Liver (tissue), 9 donors: ENCODE measurements around the gene TBX19. TPM values are rescaled to one million over a fixed set of nuclear protein-coding genes. Genes with fewer than 3 reads are reported as not detected.

Experiments
- DNase-seq: peaks from one replicate; pipeline ENCODE4 v3.0.0-alpha.2; 2017; ENCODE audit warnings: low spot score
- H3K27ac ChIP-seq, 2 donors: one replicate each; pipeline ENCODE4 v1.7.0; 2013; ENCODE audit warnings: inconsistent platforms in 2 of 2, low read length in 2 of 2, control low read depth in 1 of 2, low read depth in 1 of 2, mild to moderate bottlenecking in 1 of 2
- H3K27me3 ChIP-seq, 4 donors: one replicate each; pipeline versions ENCODE4 v1.6.1 to v1.7.0; 2013; ENCODE audit warnings: low read length in 3 of 4, inconsistent platforms in 1 of 4, mild to moderate bottlenecking in 1 of 4, moderate library complexity in 1 of 4; ENCODE audit not compliant: control insufficient read depth in 4 of 4, insufficient read depth in 4 of 4
- H3K36me3 ChIP-seq, 4 donors: one replicate each; pipeline versions ENCODE4 v1.6.1 to v1.7.0; 2013; ENCODE audit warnings: low read length in 3 of 4, mild to moderate bottlenecking in 3 of 4, low read depth in 1 of 4, moderate library complexity in 1 of 4; ENCODE audit not compliant: control insufficient read depth in 4 of 4, insufficient read depth in 3 of 4
- H3K4me1 ChIP-seq, 4 donors: one replicate each; pipeline versions ENCODE4 v1.6.1 to v1.7.0; 2013; ENCODE audit warnings: low read length in 3 of 4, mild to moderate bottlenecking in 3 of 4, moderate library complexity in 1 of 4; ENCODE audit not compliant: control insufficient read depth in 4 of 4, insufficient read depth in 4 of 4
- H3K4me3 ChIP-seq, 3 donors: one replicate each; pipeline versions ENCODE4 v1.6.1 to v1.7.0; 2013; ENCODE audit warnings: low read length in 3 of 3, control low read depth in 1 of 3, low read depth in 1 of 3, mild to moderate bottlenecking in 1 of 3
- H3K9ac ChIP-seq, 2 donors: one replicate each; pipeline ENCODE4 v1.7.0; 2013; ENCODE audit warnings: low read length in 2 of 2, mild to moderate bottlenecking in 2 of 2, moderate library complexity in 2 of 2, control low read depth in 1 of 2, low read depth in 1 of 2
- H3K9me3 ChIP-seq, 4 donors: one replicate each; pipeline versions ENCODE4 v1.6.1 to v1.7.0; 2013; ENCODE audit warnings: low read length in 3 of 4; ENCODE audit not compliant: control insufficient read depth in 4 of 4
- EGR1 ChIP-seq, 2 donors: IDR thresholded peaks; 2 replicates each; pipeline ENCODE4 v1.6.1; 2016 to 2018; ENCODE audit warnings: antibody characterized with exemption in 2 of 2, low read depth in 2 of 2
- FOXA1 ChIP-seq: IDR thresholded peaks from 2 replicates; pipeline ENCODE4 v1.6.1; 2016; ENCODE audit warnings: antibody characterized with exemption
- GABPA ChIP-seq, 2 donors: IDR thresholded peaks in 1 of 2; conservative IDR thresholded peaks in 1 of 2; 2 replicates each; pipeline ENCODE4 v1.6.1; 2016; ENCODE audit warnings: antibody characterized with exemption in 2 of 2, mild to moderate bottlenecking in 1 of 2, moderate library complexity in 1 of 2
- HNF4A ChIP-seq, 2 donors: conservative IDR thresholded peaks; 2 replicates each; pipeline ENCODE4 v1.6.1; 2016; ENCODE audit warnings: antibody characterized with exemption in 2 of 2, mild to moderate bottlenecking in 2 of 2
- HNF4G ChIP-seq: IDR thresholded peaks from 2 replicates; pipeline ENCODE4 v1.6.1; 2016; ENCODE audit warnings: antibody characterized with exemption
- RAD21 ChIP-seq, 2 donors: IDR thresholded peaks; 2 replicates each; pipeline ENCODE4 v1.6.1; 2016; ENCODE audit warnings: antibody characterized with exemption in 2 of 2, mild to moderate bottlenecking in 2 of 2
- RXRA ChIP-seq, 2 donors: IDR thresholded peaks; 2 replicates each; pipeline ENCODE4 v1.6.1; 2017 to 2018; ENCODE audit warnings: antibody characterized with exemption in 2 of 2, mild to moderate bottlenecking in 1 of 2
- SP1 ChIP-seq: IDR thresholded peaks from 2 replicates; pipeline ENCODE4 v1.6.1; 2018; ENCODE audit warnings: antibody characterized with exemption, mild to moderate bottlenecking
- TAF1 ChIP-seq: conservative IDR thresholded peaks from 2 replicates; pipeline ENCODE4 v1.6.1; 2016; ENCODE audit warnings: antibody characterized with exemption, mild to moderate bottlenecking
- YY1 ChIP-seq: IDR thresholded peaks from 2 replicates; pipeline ENCODE4 v1.6.1; 2016; ENCODE audit warnings: antibody characterized with exemption, mild to moderate bottlenecking
- WGBS: extraction: QIAGEN DNeasy Blood & Tissue Kit; methylation state at CpG from one replicate; pipeline ENCODE4 v1.1.7; 2013; 5-methylcytosine and 5-hydroxymethylcytosine counted together
- polyA plus RNA-seq, 2 donors: library from polyadenylated mRNA; stranded (reverse) in 1 of 2; unstranded in 1 of 2; fragments of 200-250 nt in 1 of 2; fragments of >200 nt in 1 of 2; fragmentation: Nextera tagmentation in 1 of 2; extraction: Ambion mirVana in 1 of 2; gene quantifications; one replicate each; pipeline versions ENCODE4 v1.2.1 to v1.2.3, GENCODE V29; 2013 to 2015
- total RNA-seq, 2 donors: library from RNA; depleted of rRNA; stranded (reverse); fragments of >200 nt; gene quantifications; one replicate each; pipeline ENCODE4 v1.2.3, GENCODE V29; 2014
- TF ChIP-seq, protein P1 (sequence below): IDR thresholded peaks from 2 replicates; pipeline ENCODE4 v1.6.1; 2016; ENCODE audit warnings: antibody characterized with exemption
- TF ChIP-seq, protein P2 (sequence below): IDR thresholded peaks from 2 replicates; pipeline ENCODE4 v1.6.1; 2016; ENCODE audit warnings: antibody characterized with exemption
- TF ChIP-seq, protein P3 (sequence below): fragments of 150-350 bp; IDR thresholded peaks from 2 replicates; pipeline ENCODE4 v1.5.1; 2017; ENCODE audit warnings: improper control_type of control experiment, low read depth, low read length; ENCODE audit not compliant: missing input control
- TF ChIP-seq, protein P4 (sequence below): IDR thresholded peaks from 2 replicates; pipeline ENCODE4 v1.6.1; 2016; ENCODE audit warnings: antibody characterized with exemption
- donor health status: healthy.
- donor health status: healthy.
- donor health status: healthy.
- donor health status: healthy.
- donor health status: healthy.

Gene TBX19
- total and polyA plus RNA-seq, 4 donors: 0.20 to 0.92 (median 0.37) TPM

DNA sequence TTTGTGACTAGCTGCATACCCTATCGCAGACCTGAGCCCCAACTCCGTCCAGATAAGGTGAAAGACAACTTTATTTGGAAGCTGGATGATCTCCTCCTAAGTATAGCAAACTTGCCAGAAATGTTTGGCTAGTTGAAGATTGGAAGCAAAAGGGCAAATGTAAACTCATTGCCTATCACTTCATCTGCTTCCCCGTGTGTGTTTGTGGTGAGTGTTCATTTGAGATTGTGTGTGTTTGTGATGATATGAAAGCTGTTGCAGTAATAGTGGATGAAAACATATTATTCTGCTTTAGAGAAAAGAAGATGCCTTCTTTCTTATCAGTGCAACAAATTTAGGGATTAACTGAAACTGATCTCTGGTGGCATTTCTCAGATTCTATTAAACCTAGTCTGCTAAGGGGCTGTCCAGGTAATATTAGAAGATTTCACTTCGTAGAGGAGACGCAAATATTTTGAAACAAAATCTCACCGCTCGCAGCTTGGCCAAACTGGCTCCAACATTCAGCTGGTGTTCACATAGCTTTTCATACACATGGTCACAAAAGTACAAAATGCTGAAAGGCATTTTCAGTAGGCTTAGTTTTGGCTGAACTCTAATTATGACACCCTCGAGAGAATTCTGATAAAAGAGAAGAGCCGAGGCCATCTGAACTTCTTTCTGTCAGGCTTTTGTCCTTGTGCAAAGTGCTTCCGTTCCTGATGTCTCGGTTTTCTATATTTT is 1.1 kb downstream of the TBX19 start:
- no peaks in the 10 kb centered on the region for H3K4me1 ChIP-seq
- H3K9ac ChIP-seq: no peak overlapping the region
- 92% methylated on average over 11 of the region's 11 CpGs for WGBS
- no peak for DNase-seq
- no peaks in the 10 kb centered on the region for H3K27me3 ChIP-seq
- no peaks in the 10 kb centered on the region for H3K36me3 ChIP-seq
- TF ChIP-seq RXRA (IDR thresholded peaks at IDR 0.05) (no peak), RAD21 (IDR thresholded peaks at IDR 0.05) (no peak), GABPA (IDR thresholded peaks at IDR 0.05 in 1 of 2, conservative IDR thresholded peaks at IDR 0.05 in 1 of 2) (no peak), HNF4G (no peak), TAF1 (no peak)
- TF ChIP-seq, protein P1, sequence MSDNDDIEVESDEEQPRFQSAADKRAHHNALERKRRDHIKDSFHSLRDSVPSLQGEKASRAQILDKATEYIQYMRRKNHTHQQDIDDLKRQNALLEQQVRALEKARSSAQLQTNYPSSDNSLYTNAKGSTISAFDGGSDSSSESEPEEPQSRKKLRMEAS: no peak
- TF ChIP-seq, protein P2, sequence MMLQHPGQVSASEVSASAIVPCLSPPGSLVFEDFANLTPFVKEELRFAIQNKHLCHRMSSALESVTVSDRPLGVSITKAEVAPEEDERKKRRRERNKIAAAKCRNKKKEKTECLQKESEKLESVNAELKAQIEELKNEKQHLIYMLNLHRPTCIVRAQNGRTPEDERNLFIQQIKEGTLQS: no peak
- H3K9me3 ChIP-seq: no peaks in the 10 kb centered on the region
- no peak overlapping the region for H3K27ac ChIP-seq
- no peak overlapping the region for H3K4me3 ChIP-seq

DNA sequence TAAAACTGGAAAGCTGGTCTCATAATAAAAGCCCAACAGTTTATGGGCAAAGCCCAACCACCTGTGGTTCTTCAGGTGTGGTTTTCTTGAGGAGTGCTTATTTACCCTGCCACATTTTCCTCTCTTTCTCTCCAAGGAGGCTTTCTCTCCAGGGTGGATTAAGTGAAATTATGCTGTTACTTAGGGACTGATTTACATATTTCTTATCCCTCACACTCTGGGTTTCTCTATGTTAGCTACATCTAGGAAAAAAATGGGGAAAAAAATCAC is 4.8 kb downstream of the TBX19 start:
- H3K27ac ChIP-seq: no peak overlapping the region
- peaks cover 0 to 2% (median 0%) of the 10 kb centered on the region in 4 donors for H3K36me3 ChIP-seq
- no peaks in the 10 kb centered on the region for H3K4me1 ChIP-seq
- H3K27me3 ChIP-seq: no peaks in the 10 kb centered on the region
- no peaks in the 10 kb centered on the region for H3K9me3 ChIP-seq
- DNase-seq: no peak
- no peak overlapping the region for H3K4me3 ChIP-seq
- no peak overlapping the region for H3K9ac ChIP-seq
- TF ChIP-seq SP1: no peak
- TF ChIP-seq, protein P3, sequence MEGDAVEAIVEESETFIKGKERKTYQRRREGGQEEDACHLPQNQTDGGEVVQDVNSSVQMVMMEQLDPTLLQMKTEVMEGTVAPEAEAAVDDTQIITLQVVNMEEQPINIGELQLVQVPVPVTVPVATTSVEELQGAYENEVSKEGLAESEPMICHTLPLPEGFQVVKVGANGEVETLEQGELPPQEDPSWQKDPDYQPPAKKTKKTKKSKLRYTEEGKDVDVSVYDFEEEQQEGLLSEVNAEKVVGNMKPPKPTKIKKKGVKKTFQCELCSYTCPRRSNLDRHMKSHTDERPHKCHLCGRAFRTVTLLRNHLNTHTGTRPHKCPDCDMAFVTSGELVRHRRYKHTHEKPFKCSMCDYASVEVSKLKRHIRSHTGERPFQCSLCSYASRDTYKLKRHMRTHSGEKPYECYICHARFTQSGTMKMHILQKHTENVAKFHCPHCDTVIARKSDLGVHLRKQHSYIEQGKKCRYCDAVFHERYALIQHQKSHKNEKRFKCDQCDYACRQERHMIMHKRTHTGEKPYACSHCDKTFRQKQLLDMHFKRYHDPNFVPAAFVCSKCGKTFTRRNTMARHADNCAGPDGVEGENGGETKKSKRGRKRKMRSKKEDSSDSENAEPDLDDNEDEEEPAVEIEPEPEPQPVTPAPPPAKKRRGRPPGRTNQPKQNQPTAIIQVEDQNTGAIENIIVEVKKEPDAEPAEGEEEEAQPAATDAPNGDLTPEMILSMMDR: no peak
- TF ChIP-seq, protein P4, sequence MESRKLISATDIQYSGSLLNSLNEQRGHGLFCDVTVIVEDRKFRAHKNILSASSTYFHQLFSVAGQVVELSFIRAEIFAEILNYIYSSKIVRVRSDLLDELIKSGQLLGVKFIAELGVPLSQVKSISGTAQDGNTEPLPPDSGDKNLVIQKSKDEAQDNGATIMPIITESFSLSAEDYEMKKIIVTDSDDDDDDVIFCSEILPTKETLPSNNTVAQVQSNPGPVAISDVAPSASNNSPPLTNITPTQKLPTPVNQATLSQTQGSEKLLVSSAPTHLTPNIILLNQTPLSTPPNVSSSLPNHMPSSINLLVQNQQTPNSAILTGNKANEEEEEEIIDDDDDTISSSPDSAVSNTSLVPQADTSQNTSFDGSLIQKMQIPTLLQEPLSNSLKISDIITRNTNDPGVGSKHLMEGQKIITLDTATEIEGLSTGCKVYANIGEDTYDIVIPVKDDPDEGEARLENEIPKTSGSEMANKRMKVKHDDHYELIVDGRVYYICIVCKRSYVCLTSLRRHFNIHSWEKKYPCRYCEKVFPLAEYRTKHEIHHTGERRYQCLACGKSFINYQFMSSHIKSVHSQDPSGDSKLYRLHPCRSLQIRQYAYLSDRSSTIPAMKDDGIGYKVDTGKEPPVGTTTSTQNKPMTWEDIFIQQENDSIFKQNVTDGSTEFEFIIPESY: no peak
- TF ChIP-seq YY1: no peak
- no peak for TF ChIP-seq FOXA1
- no peak for TF ChIP-seq HNF4G
- no peak for TF ChIP-seq RAD21 (IDR thresholded peaks at IDR 0.05)
- TF ChIP-seq EGR1 (IDR thresholded peaks at IDR 0.05; ENCODE audit: low read depth in 2 of 2): no peak
- TF ChIP-seq, protein P1: no peak
- TF ChIP-seq HNF4A (conservative IDR thresholded peaks at IDR 0.05): no peak
